G401.6 (cell line): ENCODE data around the gene CDC42EP2.
A peak's percentile ranks its signal among the peaks of the same experiment; 100 is the strongest.

Experiments used
- FAIRE-seq: peaks from 2 replicates; lab custom pipeline; 2012; peaks lifted over from hg19 to GRCh38; lab: Jason Lieb, UNC

Gene CDC42EP2

DNA sequence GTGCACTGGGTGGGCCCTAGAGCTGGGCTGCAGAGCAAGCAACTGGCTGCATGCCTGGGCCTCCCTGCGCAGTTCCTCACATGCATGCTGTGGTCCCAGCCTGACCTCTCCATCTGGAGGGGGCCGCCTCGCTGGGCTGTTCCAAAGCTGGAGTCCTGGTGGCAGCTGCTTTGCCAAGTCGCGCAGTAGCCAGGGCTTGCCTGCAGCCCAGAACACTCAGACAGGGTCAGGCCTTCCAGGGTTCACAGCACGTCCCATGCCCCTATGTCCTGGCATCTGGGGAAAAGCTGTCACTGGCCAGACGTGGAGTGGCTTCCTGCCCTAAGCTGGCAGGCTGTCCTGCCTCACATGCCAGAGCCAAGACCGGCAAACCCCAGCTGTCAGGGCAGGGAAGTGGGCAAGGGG is 16.5 kb upstream of the CDC42EP2 start:
- no peak for FAIRE-seq

DNA sequence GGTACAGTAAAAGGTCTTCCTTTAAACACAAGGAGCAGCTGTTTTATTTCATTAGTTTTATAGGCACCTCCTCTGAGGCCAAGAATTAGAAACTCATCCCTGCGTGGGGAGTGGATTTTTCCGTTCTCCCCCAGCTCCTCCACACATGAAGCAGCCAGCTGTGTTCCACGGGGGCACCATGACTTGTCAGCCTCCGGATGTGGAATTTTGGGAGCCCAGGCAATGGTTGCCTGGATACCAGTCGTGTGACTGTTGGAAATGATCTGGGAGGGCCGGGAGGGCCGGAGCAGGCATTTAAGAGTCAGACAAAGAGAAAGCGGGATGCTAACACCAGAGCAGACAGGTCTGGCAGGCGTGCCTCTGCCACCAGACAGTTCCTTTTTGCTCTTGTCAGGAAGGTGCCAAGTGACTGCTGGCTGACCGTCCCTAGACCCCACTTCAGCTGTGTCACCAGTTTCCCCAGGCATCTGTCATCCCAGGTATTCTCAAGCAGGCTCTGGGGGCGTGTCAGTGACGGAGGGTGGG is 15.9 kb upstream of the CDC42EP2 start:
- FAIRE-seq = no peak

DNA sequence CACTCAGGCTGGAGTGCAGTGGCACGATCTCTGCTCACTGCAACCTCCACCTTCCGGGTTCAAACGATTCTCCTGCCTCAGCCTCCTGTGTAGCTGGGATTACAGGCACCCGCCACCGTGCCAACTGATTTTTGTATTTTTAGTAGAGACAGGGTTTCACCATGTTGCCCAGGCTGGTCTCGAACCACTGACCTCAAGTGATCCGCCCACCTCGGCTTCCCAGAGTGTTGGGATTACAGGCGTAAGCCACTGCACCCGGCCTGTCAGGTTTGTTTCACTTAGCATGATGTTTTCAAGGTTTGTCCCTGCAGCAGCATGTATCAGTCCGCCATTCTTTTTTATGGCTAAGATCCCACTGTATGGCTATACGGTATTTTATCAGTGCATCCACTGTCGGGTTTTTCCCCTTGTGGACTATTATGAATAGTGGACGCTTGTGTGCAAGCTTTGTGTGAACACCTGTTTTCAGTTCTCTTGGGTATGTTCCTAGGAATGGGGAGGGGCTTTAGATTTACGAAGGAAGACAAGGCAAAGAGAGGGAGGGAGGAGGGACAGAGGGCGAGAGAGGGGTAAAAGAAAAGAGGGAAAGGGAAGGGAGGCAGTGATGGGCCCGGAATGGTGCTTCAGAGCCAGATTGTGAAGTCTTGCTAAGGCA is 13.9 kb upstream of the CDC42EP2 start:
- FAIRE-seq = no peak

DNA sequence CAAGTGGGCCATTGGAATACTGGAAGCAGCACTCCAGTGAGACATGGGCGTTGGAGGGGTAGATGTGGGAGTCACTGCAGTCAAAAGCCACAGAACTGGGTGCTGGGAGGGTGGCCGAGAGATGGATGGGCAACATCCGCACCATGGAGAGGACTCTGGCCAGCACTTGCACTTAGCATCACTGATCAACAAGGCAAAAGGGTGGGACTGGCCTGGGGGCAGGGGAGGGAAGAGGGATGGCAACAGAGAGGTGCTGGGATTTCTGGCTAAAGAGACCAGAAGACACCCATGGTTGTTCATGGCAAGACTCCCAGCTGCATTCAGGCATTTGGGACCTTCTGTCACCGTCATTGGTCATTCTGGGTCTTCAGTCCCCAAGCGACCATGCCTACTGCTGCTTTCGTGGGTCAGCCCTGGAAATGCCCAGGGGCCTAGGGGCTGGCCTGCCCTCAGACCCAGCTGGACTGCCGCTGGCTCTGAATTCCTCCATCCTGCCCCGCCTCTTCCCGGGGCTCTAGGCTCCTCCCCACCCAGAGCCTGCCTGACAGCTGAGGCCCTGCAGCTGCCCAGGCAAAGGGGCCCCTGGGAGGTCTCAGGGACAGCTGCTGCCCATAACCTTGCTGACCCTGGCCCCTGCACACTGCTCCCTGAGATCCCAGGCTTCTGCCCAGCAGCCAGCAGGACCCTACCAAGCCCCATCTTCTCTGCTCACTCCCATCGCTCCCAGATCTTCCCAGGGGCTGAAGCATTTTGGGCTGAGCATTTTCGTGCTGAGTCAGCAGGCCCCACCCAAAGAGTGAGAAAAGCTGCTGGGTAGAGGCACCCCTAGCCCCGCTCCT is 13.0 kb upstream of the CDC42EP2 start:
- FAIRE-seq = no peak

DNA sequence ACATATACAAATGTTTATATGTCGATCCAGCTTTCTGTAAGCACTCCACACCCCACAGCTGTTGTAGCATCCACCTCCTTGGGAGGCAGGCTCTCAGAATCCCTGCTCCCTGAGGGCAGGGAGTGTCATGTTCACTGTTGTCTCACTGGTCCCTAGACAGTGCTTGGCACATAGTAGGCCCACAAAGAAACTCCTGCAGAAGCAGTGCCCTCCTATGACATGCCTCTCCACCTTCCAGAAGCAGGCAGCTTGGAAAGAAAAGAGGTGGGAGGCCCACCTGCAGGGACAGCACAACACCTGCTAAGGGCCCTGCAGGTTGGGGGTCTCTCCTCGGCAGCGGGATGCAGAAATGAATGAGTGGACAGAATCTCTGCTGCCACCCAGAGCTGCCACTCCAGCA is 11.1 kb upstream of the CDC42EP2 start:
- no peak for FAIRE-seq

DNA sequence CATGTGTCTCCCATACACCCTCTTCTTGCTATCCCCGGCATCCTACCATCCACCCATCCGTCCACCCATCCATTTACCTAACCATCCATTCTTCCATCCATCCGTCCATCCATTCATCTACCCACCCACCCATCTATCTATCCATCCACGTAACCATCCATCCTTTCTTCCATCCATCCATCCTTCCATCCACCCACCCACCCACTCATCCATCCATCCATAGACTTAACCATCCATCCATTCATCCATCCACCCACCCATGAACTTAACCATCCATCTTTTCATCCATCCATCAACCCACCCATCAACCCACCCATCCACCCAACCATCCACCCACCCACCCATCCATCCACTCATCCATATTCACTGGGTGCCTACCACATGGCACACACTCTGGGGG is 10.6 kb upstream of the CDC42EP2 start:
- no peak for FAIRE-seq

DNA sequence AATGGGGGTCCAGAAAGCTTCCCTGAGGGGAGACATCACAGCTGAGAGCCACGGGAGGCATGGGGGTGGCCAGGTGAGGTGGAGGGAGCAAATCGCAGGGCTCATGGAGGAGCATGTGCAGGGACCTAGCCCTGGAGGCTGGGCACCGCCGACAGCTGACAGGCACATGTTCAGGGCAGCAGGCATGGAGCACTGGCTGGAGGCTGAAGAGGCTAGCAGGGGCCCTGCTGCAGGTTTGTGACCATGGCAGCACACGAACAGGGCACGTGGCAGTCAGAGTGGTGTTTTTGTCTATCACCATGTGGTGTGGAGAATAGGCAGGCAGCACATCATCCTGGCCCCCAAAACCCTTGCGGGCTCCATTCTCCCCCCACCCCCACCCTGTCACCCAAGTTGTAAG is 10.1 kb upstream of the CDC42EP2 start:
- no peak for FAIRE-seq

DNA sequence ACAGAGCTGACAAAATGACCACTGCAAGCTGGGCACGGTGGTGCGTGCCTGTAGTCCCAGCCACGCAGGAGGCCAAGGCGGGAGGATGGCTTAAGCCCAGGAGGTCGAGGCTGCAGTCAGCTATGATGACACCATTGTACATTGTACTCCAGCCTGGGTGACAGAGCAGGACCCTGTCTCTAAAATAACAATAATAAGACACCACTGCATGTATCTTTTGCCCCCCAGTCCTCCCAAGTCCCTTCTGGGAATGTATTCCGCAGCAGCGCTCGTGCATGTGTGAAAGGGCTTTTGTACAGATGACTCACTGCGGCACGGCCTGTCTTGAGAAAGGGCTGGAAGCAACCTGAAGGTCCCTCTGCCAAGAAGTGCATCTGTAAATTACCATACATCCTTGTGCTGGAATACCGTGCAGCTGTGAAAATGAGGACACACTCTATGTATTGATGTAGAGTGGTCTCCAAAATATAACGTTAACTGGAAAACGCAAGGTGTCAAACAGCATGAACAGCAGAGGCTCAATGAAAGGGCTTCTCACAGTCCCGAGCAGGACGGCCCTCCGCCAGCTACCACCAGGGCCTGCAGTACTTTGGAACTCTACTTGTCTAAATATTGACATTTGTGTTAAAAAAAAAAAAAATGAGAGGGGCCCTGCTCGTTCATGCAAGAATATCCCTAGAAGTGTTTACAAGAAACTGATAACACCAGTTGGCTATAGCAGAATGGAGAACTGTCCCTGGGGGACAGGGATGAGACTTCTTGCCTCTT is 9.0 kb upstream of the CDC42EP2 start:
- FAIRE-seq = no peak

DNA sequence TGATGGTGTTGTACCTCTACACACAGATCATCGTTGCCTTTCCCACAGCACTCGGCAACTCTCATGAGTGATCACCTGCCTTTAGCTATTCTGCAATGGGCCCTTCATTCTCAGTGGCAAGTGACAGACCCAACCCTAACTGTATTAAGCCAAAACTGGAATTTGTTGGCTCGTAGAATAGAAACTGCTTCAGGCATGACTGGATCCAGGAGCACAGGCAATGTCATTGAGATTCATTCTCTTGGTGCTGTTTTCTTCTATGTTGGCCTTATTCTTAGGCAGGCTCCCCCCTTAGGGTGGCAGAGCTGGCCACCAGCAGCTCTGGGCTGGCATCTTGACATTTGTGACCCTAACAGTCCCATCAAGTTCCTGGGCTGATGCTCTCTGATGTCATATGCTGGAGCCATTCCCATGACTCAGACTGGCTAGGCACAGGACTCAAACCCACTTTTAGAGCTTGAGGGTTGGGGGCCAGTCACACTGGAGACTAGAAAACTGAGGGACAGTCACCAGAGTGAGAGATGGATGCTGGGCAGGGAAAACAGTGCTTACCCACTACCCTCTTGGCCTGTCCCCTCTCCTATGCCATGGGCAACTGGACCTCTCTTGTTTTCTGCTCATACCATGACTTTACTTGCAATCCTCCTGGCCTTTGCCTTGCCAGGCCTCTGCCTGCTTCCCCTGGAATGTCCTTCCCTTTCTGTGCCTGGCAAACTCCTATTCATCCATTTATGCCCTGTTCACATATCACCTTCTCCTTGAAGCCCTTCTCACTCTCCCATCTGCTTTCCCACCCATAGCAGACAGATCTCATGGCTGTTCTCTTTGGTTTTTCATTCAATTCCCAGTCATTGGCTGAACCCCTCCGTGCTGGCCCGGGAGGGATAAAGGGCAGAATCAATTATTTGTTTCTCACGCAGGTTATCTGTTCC is 7.1 kb upstream of the CDC42EP2 start:
- FAIRE-seq = no peak

DNA sequence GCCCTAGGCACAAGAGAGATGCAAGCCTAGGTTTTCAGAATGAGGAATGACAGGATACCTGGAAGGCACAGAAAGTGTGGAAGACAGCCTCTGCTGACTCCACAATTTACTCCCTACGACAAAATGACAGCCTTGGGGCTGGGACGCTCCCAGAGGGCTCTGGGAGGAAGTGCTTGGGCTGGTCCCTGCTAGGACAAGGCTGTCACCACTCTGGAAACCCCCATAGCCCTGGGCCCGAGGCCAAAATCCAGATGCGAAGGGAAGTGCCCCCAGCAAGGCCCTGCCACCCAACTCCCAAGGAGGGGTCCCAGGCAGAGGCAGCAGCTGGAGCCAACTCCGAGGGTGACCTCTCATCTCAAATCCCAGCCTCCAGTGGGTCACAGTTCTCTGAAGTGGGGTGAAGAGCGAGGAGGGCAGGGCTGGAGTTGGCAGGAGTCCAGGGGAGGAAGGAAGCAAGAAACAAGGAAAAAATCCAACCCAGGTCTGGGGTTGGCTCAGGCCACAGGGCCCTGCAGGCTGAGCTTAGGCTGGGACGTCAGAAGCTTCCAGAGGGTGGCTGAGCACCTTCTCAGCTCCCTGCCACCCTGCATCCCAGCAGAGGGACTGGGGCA is 6.3 kb upstream of the CDC42EP2 start:
- no peak for FAIRE-seq

DNA sequence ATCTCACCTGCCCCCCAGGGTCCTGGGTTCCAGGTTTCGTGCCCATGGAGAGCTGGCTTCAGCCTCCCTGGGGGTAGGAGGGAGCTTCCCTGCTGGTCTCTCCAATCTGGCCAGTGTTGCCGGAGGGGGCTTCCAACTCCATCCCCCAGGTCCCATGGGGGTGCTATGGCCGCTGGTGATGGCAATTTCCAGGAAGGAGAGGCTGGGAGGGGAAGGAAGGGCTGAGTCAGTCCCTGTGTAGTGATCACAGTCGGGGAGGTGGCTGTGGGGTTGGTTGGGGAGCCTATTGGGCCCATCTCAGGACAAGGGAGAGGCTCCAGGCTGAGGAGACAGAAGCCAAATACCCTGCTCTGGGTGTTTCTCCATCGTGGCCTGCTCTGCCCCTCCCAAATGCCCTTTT is 5.7 kb upstream of the CDC42EP2 start:
- FAIRE-seq = no peak

DNA sequence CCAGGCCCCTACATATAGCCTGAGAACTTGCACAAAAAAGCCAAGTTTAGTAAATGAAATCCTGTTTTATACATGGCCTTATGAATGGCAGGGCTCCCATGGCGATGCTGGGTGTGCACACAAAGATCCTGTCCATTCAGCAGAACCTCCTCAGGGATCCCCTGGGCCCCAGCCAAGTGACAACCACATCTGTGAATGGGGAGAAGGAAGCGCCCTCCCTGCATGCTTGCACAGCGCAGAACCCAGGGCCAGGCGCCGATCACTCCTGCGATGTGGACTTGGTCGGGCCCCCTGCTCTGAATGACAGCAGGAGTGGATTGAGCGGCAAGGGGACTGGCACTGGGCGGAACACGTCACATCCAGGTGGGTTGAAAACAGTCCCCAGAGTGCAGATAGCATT is 4.5 kb upstream of the CDC42EP2 start:
- no peak for FAIRE-seq

DNA sequence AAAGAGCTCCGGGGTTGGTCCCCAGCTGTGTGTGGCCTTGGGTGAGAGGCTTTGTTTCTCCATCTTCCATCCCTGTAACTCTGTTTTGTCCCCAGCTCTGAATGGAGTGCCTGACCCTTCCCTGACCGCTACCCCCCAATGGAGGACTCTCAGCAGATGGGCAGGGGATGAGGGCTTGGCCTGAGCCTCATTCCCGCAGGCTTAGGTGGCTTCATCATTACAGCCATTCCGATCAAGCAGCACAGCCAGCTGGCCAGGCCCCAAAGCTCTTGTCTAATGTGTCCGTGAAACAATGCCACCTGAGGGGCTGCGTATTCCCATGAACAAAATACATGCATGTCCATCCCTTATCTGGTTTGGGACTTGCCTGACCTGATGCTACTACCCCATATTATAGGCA is 3.9 kb upstream of the CDC42EP2 start:
- no peak for FAIRE-seq

DNA sequence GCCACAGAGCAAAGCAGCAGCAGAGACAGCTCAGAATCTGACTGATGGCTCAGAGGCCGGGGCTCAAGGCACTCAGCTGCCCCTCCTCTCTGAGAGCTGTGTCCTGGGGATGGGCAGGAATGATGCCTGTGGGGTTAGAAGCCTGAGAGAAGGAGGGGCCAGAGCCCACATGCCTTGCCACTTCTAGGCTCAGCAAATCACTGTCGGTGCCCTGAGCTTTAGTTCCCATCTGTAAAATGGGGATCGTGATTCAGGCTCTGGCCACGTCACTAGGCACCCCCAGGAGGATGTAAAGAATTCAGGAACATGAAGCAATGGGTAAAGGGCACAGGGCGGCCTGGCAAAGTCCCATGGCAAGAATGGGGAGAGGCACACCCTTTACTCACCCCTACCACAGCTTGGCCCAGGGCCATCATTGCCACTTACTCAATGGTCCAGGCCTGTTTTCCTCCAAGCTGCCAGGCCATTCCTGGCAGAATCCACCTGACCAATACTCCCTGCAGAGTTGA is 3.4 kb upstream of the CDC42EP2 start:
- FAIRE-seq = no peak

DNA sequence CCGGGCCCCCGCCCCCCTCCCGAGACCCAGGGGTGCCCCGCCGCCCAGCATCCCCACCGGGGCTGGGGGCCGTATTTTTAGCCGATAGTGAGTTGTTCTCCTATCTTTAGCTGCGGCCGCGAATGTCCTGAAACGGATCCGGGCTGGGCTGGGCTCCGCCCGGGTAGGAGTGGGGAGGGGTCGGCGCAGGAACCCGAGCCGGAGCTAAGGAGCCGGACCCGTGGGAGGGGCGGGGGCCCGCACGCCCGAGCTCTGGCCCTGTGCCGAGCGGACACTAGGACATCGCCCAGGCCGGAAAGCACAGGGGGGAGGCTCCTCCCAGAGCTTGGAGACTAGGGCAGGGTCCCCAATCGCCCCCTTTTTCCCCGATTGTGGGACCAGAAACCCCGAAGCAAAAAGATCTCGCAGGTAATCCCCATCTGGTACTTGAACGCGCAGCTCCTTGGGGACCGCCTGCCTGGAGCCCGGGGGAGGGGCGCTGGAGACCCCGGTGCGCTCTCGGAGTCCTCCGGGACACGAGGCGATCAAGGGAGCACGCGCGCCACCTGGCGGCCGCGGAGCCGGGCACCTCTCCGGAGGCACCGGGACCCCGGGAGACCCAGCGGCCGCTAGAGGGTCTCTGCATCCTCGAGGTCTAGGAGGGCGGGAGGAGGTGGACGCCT is 669 bp downstream of the CDC42EP2 start:
- no peak for FAIRE-seq

DNA sequence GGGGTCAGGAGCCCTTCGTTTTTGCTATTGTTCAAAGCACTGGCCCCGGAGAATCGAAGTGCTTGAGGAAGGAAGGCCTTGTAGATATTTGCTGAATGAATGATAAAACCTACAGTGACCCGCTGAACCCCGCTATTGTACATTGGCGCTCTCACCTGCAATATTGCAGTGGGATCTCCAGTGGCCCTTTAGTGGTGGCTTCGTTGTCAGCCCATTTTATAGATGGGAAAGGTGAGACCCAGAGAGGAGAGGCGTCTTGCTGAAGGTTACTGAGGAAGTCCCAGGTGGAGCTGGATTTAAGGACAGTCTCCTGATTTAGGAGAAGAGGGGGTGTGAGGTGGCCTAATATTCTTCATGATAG is 1.2 kb downstream of the CDC42EP2 start:
- no peak for FAIRE-seq

DNA sequence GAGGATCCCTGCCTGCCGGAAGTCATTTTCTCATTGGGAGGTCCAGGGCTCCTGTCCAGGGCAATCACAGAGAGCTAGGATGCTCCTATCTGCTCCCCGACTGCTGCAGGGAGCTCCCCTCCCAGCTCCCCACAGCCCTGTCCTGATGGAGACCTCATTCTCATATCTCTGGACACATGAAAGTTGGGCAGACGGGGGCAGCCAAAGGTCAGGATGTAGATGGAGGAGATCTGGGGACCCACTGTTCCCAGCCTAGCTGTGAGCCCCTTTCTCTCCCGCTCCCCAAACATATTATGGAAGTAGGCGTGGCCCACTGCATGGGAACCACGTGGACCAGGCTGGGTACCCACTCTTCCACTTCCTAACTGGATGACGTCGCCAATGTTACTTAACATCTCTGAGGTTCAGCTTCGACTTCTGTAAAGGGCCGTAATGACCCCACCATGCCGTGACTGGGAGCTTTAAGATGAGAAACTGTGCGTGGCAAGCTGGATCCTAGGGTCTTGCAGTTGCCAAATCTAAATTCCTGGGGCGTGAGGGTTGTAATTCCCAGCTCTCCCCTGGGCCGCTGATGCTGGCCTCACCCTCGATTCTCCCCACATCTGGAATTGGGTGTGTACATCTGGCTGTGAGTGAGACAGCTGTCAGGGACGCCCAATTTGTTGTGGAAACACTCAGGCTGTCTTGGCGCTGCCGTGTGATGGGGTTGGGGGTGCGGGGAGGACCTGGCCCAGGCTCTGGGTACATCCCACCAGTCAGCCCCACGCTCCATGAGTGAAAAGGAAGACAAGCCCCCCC is 1.8 kb downstream of the CDC42EP2 start:
- no peak for FAIRE-seq

DNA sequence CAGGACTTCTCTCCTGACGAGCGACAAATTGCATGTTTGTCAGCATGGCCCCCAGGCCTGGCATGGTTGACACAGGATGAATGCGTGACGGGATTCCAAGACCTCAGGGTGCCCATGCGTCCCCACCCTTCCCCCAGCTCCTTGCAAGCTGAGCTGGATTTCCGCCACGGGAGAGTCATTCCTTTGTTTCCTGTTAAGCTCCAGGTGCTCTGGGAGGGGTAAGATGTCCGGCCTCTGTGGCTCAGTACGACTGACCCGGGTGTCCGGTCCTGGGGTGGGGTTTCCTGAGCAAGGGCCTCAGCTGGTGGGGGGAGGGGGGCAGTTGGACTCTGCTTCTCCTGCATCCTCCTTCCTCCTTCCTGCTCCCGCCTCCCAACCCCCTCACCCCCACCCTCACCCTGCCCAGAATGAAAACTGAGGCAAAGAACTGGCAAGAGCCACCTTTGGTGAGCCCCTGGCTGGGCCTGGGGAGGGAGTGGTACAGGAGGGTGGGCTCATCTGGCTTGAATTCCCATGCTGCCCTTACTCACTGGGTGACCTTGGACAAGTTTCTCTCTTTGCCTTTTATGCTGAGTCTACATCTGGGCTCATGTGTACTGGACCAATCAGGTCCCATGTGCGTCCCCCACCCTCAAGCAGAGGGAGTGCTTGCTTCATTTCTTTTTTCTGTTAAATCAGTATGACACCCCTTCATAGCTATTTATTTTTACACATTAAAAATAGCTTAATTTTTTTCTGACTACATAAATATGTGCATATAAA is 2.5 kb downstream of the CDC42EP2 start:
- peak; percentile 34 for FAIRE-seq
